Keratinocyte (primary cell): ENCODE results near the gene GNAT3.

Source experiments
- CTCF ChIP-seq, 3 experiments: IDR thresholded peaks in 1 of 3; conservative IDR thresholded peaks in 1 of 3; optimal IDR thresholded peaks in 1 of 3; 2 replicates in 2 of 3; 3 replicates in 1 of 3; pipeline versions ENCODE3 to v1.5.1; 2011; ENCODE audit warnings: low read length in 3 of 3, mild to moderate bottlenecking in 3 of 3, moderate library complexity in 2 of 3, control low read depth in 1 of 3, inconsistent platforms in 1 of 3; ENCODE audit not compliant: insufficient read depth in 2 of 3; ENCODE audit errors: extremely low read depth in 1 of 3
- EZH2 ChIP-seq: IDR thresholded peaks from one replicate; pipeline ENCODE4 v1.6.1; 2012; ENCODE audit warnings: inconsistent platforms, mild to moderate bottlenecking, low read length, moderate library complexity

DNA sequence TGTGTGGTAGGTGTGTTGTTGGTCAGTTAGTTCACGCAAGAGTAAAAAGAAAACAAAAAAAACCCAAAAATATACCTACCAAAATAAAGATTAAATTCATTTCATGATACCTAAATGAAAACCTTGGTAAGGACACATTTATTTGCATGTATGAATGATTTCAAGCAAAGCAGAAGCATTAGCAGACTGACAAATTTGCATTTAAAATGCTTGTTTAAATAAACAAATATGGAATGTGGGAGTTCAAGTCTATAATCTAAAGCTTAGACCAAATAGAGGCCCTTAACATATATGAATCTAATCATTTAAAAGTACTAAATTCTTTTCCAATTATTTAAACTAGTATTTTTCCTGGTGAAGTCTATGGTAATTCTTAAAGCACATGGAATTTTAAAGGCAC is 35.8 kb downstream of the GNAT3 start:
- TF ChIP-seq CTCF (optimal IDR thresholded peaks at IDR 0.05 in 1 of 3, IDR thresholded peaks at IDR 0.05 in 1 of 3, conservative IDR thresholded peaks at IDR 0.05 in 1 of 3; ENCODE audit: extremely low read depth in 1 of 3, insufficient read depth in 2 of 3, low read length in 3 of 3) (no peak), EZH2 (no peak)
